MCF 10A (cell line): ENCODE results near the gene PCGF3. TPM values are rescaled to one million over a fixed set of nuclear protein-coding genes. Genes with fewer than 3 reads are reported as not detected.

Source experiments
- BruUV-seq: library from RNA; stranded (reverse); fragments of 400-500 nt; replicated peaks from 2 replicates; lab custom pipeline; 2021; lab: Mats Ljungman, UMichigan
- CTCF ChIA-PET: fragments of 300-600 bp; sonication (Branson Sonifier 250); formaldehyde crosslinking; extraction: SDS; loops from one replicate; lab custom pipeline; 2021; ENCODE audit warnings: antibody characterized with exemption, inconsistent platforms; lab: Yijun Ruan, JAX
- POLR2A ChIA-PET: fragments of 300-600, 350-650 bp; sonication (Branson Sonifier 250); formaldehyde crosslinking; extraction: SDS; loops from one replicate; lab custom pipeline; 2020; ENCODE audit warnings: antibody characterized with exemption, inconsistent platforms; lab: Yijun Ruan, JAX
- DNase-seq: peaks from one replicate; pipeline ENCODE4 v3.0.0-alpha.2; 2018; ENCODE audit not compliant: unreplicated experiment
- H3K27ac Mint-ChIP-seq: one replicate; pipeline ENCODE4 v1.8.0; 2022; ENCODE audit warnings: mild to moderate bottlenecking, low read depth, mixed read lengths; ENCODE audit not compliant: unreplicated experiment
- H3K27me3 Mint-ChIP-seq: one replicate; pipeline ENCODE4 v1.8.0; 2022; ENCODE audit warnings: mixed read lengths; ENCODE audit not compliant: insufficient read depth, unreplicated experiment
- H3K36me3 Mint-ChIP-seq: one replicate; pipeline ENCODE4 v1.8.0; 2022; ENCODE audit warnings: mild to moderate bottlenecking, moderate library complexity, mixed read lengths; ENCODE audit not compliant: insufficient read depth, unreplicated experiment
- H3K4me1 Mint-ChIP-seq: one replicate; pipeline ENCODE4 v1.8.0; 2022; ENCODE audit warnings: mixed read lengths; ENCODE audit not compliant: insufficient read depth, unreplicated experiment
- H3K4me3 Mint-ChIP-seq: one replicate; pipeline ENCODE4 v1.8.0; 2022; ENCODE audit warnings: mild to moderate bottlenecking, moderate library complexity, mixed read lengths; ENCODE audit not compliant: unreplicated experiment
- H3K9me3 Mint-ChIP-seq: one replicate; pipeline ENCODE4 v1.8.0; 2022; ENCODE audit warnings: mixed read lengths; ENCODE audit not compliant: unreplicated experiment
- CTCF ChIP-seq: fragments of 200-600 bp; IDR thresholded peaks from one replicate; pipeline ENCODE4 v1.8.0; 2022; ENCODE audit warnings: antibody characterized with exemption, mild to moderate bottlenecking; ENCODE audit not compliant: unreplicated experiment
- intact Hi-C: fragments of 100-400 bp; cut with micrococcal nuclease; formaldehyde crosslinking; loops from 2 replicates; pipeline ENCODE4 v1.14.1; 2022
- total RNA-seq: library from RNA; stranded (reverse); gene quantifications from 2 replicates; pipeline ENCODE4 v1.2.3, GENCODE V29; 2022

Gene PCGF3
- total RNA-seq, 1 experiment from 2014 or later = 26.5 TPM

- no TSS peak for BruUV-seq
- no peak overlapping the region for H3K4me3 Mint-ChIP-seq
Observed at GRCh38 chr4:657834-658667, 47.6 kb upstream of the PCGF3 start.

GRCh38 chr4:658681-659667, 46.7 kb upstream of the PCGF3 start:
- Mint-ChIP-seq H3K36me3 (peaks cover 5% of the 10 kb centered on the region), H3K4me1 (no peaks in the 10 kb centered on the region), H3K4me3 (no peak overlapping the region), H3K27ac (no peak overlapping the region), H3K9me3 (peaks cover 10% of the 10 kb centered on the region), H3K27me3 (no peaks in the 10 kb centered on the region)
- ChIA-PET CTCF (no interaction called here), POLR2A (no interaction called here)
- TF ChIP-seq CTCF = no peak
- BruUV-seq = no TSS peak
- DNase-seq = no peak
- intact Hi-C loops = no loop called here

More at GRCh38 chr4:657834-658667, 47.6 kb upstream of the PCGF3 start:
- intact Hi-C loops = no loop called here
- H3K36me3 Mint-ChIP-seq = peaks cover 5% of the 10 kb centered on the region
- no peak for DNase-seq
- H3K27me3 Mint-ChIP-seq = no peaks in the 10 kb centered on the region
- peaks cover 10% of the 10 kb centered on the region for H3K9me3 Mint-ChIP-seq
- POLR2A ChIA-PET = no interaction called here
- no peaks in the 10 kb centered on the region for H3K4me1 Mint-ChIP-seq
- no peak for TF ChIP-seq CTCF
- CTCF ChIA-PET = no interaction called here
- H3K27ac Mint-ChIP-seq = no peak overlapping the region

- BruUV-seq = no TSS peak
- Mint-ChIP-seq H3K9me3 (peaks cover 10% of the 10 kb centered on the region), H3K36me3 (peaks cover 5% of the 10 kb centered on the region), H3K4me3 (no peak overlapping the region), H3K4me1 (no peaks in the 10 kb centered on the region), H3K27me3 (no peaks in the 10 kb centered on the region), H3K27ac (no peak overlapping the region)
- intact Hi-C loops = no loop called here
- TF ChIP-seq CTCF = no peak
- ChIA-PET POLR2A (no interaction called here), CTCF (no interaction called here)
- no peak for DNase-seq
Observed at GRCh38 chr4:659851-660250, 45.8 kb upstream of the PCGF3 start.

- H3K9me3 Mint-ChIP-seq = peaks cover 10% of the 10 kb centered on the region
- no peaks in the 10 kb centered on the region for H3K27me3 Mint-ChIP-seq
- intact Hi-C loops = no loop called here
- no peak overlapping the region for H3K27ac Mint-ChIP-seq
- no peak for DNase-seq
- H3K4me3 Mint-ChIP-seq = no peak overlapping the region
- POLR2A ChIA-PET = no interaction called here
- H3K4me1 Mint-ChIP-seq = no peaks in the 10 kb centered on the region
- CTCF ChIA-PET = no interaction called here
- no peak for TF ChIP-seq CTCF
- H3K36me3 Mint-ChIP-seq = peaks cover 5% of the 10 kb centered on the region
- no TSS peak for BruUV-seq
Observed at GRCh38 chr4:660401-660800, 45.2 kb upstream of the PCGF3 start.
